Measurements from ENCODE around the gene CSNK2A1.

Gene CSNK2A1

DNA sequence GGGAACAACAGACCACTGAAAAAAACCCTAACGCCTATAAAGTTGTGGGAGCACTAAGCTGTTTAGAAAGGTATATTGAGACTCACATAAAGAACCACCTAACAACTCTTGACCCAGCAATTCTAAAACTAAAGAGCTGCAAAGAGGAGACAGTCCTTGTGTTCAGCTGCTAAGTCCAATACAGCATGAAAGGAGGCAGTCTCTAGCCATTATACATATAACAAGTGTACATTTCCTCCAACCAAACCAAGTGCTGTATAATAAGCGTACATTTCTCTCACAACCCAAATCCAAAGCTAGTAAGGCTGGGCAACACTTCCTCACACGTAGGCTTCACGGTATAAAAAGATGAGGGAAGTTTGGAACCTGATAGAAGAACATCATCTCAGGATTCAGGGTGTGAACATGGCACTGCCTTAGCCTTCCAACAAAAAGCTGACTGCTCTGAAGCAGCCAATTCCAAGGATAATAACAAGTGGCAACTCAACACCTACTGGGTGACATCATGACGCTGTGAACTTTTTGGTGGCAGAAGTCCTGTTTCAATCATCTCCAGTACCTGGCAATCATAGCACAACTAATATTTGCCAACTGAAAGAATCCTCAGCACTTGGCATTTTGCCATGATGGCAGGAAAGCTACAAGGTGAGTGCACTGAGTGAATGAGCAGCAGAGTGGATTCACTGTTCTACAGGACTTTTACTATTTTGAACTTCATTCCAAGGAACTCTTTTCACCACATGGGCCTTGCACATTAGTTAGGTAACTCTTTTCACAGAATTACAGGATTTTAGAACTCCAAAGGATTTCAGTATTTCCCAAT lies 97.9 kb downstream of the CSNK2A1 start:
- no peak for DNase-seq

DNA sequence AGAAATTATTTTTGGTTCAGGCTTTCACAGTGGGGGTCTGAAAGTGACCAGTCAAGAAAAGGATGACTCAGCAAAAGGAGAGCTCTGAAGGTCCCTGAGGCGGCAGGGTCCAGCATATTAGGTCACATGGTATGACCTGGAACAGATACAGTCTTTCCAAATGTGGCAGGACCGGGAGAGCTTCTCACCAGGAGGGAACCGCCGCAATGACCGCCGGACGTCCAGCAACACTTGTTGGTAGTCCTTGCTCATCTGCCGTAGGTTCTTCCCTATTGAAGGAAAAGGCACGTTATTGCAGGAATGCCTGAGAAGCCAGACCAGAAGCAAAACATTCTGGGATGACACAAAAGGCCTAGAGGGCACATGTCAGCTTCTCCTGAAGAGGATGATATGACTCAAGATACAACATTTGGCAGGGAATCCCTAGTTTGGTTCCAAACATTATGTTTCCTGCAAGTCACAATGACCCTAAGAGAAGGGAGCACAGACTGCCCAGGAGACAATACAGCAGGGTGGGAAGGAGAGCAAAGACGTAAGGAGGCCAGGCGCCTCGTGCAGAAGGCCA lies 98.6 kb downstream of the CSNK2A1 start:
- DNase-seq, result no peak

DNA sequence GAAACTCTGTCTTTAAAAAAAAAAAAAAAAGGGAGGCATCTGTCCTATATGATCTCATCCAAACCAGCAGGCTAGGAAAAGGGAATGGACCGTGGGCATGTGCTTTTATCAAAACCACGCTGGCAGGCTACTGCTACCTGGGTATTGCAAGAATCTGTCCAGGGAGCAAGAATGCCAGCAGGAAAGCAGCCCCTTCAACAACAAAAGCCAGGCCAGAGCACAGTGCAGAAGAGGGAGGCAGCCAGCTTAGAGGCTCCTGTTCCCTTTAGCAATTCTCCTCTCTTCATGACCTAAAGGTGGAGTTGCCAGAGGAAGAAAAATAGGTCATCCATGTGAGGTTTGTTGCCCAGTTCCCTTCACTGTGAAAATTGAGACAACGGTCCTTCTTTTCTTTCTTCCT lies 99.5 kb downstream of the CSNK2A1 start:
- DNase-seq, result no peak

DNA sequence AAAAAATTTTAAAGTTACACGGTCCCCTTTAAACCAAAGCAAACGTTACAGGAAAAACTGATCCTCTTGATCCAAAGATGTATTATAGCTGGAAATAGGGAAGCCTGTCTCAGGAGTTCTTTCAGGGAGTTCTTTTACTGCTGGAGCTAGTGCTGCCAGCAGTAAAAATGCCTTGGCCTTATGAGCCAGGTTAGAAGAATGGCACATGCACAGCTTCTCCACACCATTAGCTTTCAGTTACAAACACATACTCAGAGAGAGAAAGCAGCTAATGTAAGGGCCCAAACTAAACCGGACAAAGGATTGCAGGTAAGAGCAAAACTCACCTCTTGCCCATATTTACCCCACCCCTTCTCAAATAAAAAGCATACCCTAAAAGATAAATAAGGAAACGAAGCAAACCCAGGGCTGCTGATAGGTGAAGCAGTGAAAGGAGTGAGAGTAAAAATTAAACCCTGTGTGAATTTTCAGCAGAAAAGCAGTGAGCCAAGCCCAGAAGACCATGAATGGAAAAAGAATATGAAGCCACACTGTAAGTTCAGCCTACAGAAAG lies 100.3 kb downstream of the CSNK2A1 start:
- no peak for DNase-seq

DNA sequence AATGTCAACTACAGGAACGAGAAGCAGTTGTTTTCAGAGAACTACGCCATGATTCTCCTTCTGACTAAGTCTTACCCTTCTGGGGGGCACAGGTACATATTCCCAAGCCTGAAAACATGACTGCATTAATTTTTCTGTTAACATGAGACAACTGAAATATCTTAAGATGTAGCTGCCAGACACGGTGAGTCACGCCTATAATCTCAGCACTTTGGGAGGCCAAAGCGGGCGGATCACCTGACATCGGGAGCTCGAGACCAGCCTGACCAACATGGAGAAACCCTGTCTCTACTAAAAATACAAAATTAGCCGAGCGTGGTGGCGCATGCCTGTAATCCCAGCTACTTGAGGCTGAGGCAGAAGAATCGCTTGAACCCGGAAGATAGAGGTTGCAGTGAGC lies 103.0 kb downstream of the CSNK2A1 start:
- DNase-seq, result no peak

DNA sequence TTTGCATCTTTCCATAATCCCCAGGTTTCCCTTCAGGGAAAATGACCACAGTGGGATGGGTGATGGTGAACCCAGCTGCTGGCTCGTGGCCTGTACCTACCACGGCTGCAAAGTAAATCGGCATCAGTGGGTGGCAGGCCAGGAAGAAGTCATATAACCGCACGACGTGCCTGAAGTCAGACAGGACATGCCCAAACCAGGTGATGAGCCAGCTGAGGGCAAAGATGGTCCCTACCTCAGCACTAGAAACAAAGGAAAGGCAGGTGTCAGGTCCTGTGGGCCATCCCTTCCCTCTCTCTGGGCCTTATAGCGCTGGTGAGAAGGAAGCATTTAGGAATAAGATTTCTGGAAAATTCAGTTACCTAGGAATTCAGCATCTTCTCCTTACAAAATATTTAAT lies 103.4 kb downstream of the CSNK2A1 start:
- DNase-seq, result no peak

DNA sequence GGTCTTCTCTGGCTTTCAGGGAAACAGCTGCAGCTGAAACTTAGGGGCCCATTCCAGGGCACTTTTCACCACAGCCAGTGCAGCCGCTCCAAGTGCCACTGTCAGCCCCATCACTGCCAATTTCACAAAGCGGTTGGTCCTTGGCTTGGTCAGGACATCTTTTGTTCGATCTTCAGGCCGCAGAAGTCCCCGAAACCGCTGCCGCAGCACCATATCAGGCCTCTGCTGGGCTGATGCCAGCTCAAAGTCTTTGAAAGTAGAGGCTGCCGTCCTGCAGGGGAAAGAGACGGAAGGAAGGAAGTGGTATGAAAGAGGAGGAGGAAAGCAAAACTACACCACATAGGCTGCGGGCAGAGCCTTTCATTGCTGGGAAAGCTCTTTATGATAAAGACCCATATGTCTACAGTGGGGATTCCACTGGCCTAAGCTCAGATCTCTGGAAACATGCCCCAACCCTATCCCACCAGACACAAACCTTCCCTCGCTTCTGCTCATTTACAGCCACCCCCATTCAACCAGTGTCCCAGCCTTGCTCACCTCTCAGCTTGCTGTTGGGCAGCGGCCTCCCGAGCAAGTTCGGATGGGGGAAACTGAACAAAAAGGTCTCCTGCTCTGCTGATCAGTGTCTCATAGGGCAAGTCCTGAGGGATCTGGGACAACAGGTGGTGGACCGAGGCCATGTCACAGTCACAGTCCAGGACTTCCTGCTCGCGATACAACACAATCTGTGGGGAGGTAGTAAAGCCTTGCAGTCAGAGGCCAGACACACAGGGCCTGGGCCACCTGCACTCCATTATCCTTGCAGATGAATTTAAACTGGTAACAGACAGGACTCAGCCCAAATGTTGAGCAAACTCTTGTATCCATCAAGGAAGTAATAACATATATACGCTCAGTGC lies 104.8 kb downstream of the CSNK2A1 start:
- peak; percentile 44 for DNase-seq

DNA sequence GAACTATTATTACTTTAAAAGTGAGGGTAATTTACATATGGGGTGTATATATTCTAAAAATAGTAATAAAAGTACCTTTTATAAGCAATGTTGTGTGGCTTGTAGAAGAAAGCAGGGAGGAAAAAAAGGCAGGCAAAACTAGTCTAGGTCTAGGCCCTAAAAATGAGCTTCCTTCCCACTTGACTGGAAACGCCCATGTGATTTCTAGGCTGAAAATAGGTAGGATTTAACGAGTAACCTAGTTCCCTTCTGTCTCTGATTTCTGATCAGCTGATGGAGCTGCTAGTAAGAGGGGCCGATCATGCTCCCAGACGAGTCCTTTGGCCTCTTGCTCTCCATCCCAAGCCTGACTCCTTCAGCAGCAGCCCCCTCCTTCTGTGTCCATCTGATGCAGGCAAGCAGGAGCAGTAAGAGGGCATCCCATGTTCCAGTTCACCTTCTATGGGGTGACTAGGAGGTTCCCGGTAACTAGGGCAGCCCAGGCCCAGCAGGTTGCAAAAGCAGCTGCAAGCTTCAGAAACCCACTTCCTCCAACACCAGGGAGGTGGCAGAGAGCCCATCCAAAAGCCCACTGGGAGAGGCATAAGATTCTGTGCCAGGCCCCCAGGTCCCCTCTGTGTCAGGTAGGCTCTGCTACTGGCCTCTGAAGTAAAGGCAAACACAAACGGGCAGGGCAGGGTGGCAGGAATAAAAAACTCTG lies 105.7 kb downstream of the CSNK2A1 start:
- no peak for DNase-seq

DNA sequence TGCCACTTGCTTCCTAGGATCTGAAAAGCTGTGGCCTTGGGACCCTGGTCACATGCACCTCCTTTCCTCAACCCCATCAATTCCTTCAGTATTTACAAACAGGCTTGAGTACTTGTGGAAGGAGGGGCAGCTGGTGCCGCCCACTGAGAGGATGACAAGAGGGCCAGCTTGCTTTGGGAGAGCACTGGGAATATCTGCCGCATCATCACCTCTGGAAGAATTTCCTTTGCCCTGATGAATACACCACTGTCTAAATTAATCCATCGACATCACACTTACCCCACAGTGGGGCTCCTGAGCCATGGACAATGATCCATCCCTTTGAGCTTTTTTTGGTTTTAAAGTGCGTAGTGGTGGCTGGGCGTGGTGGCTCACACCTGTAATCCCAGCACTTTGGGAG lies 107.1 kb downstream of the CSNK2A1 start:
- DNase-seq, result no peak

DNA sequence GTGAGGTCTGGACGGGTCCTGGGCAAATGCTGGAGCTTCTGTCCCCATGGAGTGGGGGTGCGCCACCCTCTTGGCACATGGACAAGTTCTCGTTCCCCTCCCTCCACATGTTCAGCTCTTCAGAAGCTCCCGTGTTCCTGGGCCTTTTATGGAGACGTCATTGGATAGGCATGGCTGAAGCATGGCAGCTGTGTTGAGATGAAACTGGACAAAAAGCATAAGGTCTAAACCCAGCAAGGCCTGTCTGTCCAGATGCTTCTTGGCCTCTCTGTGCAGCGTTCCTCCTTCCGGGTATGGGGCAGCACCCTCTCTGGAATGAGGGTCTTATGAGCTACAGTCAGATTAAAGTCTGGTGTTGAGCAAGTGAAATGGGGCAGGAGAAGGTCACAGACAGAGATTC lies 108.0 kb downstream of the CSNK2A1 start:
- DNase-seq, result no peak

DNA sequence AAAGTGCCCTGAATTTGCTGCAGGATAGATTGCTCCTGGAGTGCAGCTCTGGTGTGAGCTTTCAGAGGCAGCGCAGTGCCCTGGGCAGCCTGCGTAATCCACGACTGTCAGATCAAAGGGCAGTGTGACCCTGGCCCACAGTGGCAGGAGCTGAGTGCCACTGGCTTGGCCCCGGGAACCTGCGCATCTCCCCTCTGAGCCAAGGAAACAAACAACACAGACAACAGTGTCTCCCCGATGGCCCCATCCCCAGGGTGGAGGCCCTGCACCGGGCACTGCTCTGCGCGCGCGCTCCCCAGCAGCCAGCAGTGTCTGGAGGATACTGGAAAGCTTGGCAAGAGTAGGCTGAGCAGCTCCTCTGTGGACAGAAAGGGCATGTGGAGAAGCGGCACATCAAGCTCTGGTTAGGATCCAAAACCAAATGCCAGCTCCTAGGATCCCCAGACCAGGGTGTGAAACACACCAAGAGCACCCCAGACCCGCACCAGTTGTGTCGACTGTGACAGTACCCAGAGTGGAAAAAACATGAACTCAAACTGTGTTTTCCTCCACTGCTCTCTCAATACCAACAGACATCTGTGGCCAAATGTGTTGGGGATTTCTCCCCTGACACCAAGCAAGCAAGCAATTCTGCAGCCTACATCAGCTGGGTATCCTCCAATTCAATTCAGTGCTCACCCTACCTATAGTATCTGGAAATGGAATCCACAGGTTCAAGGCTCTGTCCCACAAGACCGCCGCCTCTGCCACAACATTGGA lies 108.8 kb downstream of the CSNK2A1 start:
- no peak for DNase-seq

DNA sequence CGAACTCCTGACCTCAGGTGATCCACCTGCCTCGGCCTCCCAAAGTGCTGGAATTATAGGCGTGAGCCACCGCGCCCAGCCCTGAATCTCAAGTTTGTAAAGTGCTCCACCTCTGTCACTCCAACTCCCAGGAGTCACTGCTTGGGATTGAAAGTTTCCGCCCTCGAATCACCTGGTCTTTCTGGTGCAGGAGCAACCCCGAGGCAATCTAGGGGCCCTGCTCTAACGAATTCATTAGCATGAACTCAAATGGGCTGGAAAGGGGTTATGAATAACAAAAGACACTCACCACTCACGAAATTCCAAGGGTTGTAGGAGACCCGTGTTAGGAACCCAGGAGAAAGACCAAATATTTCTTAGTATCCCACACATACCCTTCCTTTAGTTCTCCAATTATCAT lies 109.4 kb downstream of the CSNK2A1 start:
- DNase-seq, result no peak

DNA sequence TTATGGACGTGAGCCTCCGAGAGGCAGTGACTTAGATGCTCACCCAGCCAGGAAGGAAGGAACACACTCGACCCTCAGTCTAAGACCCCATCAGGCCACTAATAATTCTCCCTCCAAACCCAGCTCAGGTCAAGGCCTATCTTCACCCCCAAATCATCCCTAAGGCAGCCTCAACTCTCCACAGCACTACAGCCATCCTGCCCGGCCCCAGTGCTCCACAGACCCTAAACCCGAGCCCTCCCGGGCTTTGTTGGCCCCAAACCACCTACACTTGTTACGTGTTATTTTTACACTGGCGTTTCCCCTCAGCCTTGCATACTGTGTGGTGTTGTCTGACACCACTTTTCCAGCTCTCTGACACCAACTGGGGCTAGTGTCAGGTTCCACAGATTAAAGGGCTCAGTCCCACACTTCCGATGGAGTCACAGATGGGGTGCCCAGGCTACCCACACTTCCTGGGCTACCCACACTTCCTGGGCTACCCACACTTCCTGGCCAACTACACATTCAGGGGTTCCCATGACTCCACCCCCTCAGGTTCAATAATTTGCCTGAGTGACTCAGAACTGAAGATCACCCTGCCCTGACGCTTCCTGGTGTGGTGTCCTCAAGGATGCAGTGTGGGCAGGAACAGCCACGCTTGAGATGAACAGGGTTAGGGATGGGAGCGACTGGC lies 110.2 kb downstream of the CSNK2A1 start:
- peak; percentile 80 for DNase-seq

DNA sequence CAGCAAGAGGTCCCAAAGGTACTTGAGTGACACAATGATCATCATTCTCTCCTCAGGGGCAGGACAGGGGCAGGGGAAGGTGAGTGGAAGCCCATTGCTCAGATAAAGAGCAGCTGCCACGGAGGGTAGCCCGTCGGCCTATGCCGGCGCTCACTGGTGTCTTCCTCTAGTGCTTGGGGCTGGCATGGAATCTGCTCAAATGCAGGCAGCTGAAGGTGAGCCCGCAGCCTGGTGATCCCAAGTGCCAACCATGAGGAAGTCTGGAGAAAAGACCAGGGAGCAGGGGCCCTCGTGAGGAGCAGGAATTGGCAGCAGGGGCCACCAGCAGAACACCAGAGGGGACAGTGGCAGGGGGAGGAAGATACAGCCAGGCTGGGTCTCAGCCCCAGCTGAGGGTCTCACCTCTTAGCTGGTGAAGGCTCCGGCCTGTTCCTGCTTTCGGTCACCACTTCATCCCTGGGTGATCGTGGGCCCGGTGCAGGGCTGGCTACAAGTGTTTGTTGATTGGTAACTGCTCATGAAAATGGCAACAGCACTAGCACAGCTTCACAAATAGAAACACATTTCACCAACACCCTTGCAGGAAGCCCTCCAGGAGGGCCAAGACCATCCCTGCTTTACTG lies 110.8 kb downstream of the CSNK2A1 start:
- no peak for DNase-seq

DNA sequence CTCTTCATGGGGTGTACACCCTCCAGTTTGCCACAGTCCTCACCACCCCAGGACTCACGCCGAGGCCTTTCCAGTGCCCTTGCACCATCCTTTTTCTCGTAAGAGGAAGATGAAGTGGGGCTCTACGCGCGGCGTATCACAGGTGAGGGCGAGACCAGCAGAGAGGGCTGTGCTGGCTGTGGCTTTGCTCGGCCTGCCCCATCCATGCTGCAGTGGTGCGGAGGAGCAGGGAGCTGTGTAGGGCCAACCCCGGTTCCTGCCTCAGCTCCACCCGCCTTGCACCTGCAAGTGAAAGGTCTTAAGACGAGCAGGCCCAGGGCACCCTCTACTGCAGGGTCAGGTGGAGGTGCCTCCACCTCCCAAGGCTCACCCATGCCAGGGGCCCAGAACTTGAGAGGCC lies 111.4 kb downstream of the CSNK2A1 start:
- no peak for DNase-seq

DNA sequence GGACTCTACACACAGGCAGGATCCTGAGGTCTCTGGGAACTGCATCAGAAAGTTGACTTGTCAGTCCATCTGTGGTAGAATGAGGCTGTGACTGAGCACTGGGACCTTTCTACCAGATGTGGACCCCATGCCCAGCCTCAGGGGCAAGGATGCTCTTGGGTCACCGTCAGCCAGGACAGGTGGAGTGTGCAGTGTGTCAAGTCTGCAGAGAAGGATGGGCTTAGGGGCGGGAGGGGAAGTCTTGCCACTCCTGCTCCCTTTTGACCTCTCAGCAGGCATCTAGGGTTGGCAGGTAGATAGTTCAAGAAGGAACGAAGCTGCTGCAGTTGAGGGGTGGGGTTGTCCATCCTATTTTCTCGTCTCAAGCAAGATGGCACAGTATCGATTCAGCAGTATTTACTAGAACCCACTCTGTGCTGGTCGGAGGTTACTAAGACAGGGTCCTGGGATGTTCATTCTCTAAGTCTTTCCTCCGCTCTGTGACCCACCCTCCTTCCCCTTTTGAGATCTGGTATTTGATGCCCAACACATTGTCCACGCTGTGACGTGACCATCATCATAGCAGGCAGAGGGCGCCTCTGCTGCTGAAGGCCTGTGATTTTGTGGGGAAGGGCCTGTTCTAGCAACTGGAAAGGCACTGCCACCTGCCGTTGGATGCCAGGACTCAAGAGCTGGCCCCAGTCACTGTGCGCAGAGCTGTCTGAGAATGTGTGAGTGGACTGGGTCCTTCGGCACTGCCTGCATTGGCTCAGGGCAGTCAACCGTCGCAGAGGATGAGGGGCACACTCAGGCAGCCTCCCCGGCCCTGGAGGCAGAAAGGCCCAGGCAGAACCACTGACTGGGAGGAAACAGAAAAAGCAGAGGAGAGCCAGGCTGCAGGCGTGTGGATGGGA lies 112.3 kb downstream of the CSNK2A1 start:
- DNase-seq, result peak; percentile 40

DNA sequence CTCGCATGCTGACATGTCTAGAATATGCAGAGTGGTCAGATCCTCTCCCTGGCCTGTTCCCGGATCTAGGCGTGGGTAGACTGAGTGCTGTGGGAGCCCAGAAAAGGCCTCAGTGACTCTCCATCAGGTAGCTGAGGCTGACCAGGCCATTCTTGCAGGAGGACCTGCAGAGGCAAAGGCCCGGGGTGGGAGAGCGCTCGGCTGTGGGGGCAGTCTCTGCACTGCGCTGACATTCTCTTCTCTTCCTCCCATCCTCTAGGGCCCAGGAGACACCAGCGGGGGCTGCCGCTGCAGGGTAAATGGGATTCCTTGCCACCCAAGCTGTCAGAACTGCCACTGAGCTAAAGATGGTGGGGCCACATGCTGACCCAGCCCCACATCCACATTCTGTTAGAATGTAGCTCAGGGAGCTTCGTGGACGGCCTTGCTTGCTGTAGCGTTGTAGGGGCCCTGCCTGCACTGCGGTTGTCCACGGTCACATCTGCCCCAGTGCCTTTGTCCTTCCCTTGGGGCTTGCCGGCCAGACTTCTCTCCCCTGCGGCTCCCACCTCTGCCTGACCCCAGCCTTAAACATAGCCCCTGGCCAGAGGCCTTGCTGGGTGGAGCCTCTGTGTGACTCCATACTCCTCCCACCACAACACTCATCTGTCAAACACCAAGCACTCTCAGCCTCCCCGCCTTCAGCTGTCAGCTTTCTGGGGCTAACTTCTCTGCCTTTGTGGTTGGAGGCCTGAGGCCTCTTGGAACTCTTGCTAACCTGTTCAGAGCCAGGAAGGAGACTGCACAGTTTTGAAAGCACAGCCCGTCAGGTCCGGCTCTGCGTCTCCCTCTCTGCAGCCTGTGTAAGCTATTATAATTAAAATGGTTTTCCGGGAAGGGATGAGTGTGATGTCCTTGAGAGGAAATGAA lies 113.2 kb downstream of the CSNK2A1 start:
- no peak for DNase-seq

DNA sequence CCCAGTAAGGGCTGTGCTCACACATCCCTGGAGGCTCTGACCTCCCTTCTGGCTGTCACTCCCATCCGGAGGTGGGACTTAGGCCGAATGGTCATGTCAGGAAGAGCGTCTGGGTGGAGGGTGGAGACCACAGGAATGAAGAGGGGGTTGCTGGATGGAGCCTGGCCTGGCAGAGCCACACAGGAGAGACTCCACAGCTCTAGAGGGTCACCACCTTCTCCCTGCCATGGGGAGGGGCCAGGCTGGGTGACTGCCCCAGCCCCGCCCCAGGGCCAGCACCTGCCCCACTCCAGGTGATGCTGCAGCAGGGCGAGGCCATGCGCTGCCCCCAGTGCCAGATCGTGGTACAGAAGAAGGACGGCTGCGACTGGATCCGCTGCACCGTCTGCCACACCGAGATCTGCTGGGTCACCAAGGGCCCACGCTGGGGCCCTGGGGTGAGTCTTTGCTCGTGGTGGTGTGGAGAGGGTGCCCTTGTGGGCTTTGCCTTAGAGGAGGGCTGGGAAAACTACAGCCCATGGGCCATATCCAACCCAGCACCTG lies 114.9 kb downstream of the CSNK2A1 start:
- DNase-seq, result no peak
